HEK293T (cell line): Measurements from ENCODE around the gene PDE7B.

Source experiments
- CTCF ChIA-PET: fragments of 350-600 bp; formaldehyde crosslinking; extraction: SDS; loops from one replicate; lab custom pipeline; 2021; ENCODE audit warnings: antibody characterized with exemption, inconsistent platforms; lab: Yijun Ruan, JAX
- POLR2A ChIA-PET: fragments of 350-600 bp; formaldehyde crosslinking; extraction: SDS; loops from one replicate; lab custom pipeline; 2020; ENCODE audit warnings: antibody characterized with exemption, inconsistent platforms; lab: Yijun Ruan, JAX
- DNase-seq: peaks from one replicate; pipeline ENCODE4 v3.0.0; 2012; ENCODE audit warnings: mixed read lengths; ENCODE audit errors: extremely low spot score
- ARNT ChIP-seq: fragments of 450-650 bp; IDR thresholded peaks from 2 replicates; pipeline ENCODE4 v1.6.1; 2017; ENCODE audit warnings: mild to moderate bottlenecking
- BHLHE40 ChIP-seq: fragments of 450-650 bp; IDR thresholded peaks from 2 replicates; pipeline ENCODE4 v1.6.1; 2016; ENCODE audit warnings: mild to moderate bottlenecking, moderate library complexity, borderline replicate concordance
- CTBP1 ChIP-seq: fragments of 450-650 bp; IDR thresholded peaks from 2 replicates; pipeline ENCODE4 v1.6.1; 2016; ENCODE audit warnings: borderline replicate concordance
- ELF4 ChIP-seq: fragments of 450-650 bp; IDR thresholded peaks from 2 replicates; pipeline ENCODE4 v1.6.1; 2017; ENCODE audit warnings: antibody characterized with exemption
- FOXA1 ChIP-seq: fragments of 450-650 bp; IDR thresholded peaks from 2 replicates; pipeline ENCODE4 v1.6.1; 2016; ENCODE audit warnings: mild to moderate bottlenecking
- FOXK2 ChIP-seq: fragments of 450-650 bp; IDR thresholded peaks from 2 replicates; pipeline ENCODE4 v1.6.1; 2016; ENCODE audit warnings: mild to moderate bottlenecking
- FOXM1 ChIP-seq: fragments of 450-650 bp; IDR thresholded peaks from 2 replicates; pipeline ENCODE4 v1.6.1; 2017; ENCODE audit warnings: mild to moderate bottlenecking, borderline replicate concordance
- HDGF ChIP-seq: fragments of 450-650 bp; IDR thresholded peaks from 2 replicates; pipeline ENCODE4 v1.6.1; 2017; ENCODE audit warnings: antibody characterized with exemption, borderline replicate concordance
- L3MBTL2 ChIP-seq: fragments of 450-650 bp; conservative IDR thresholded peaks from 2 replicates; pipeline ENCODE4 v1.6.1; 2016; ENCODE audit warnings: mild to moderate bottlenecking
- LEF1 ChIP-seq: fragments of 450-650 bp; IDR thresholded peaks from 2 replicates; pipeline ENCODE4 v1.6.1; 2017; ENCODE audit warnings: mild to moderate bottlenecking, borderline replicate concordance
- NFRKB ChIP-seq: fragments of 450-650 bp; IDR thresholded peaks from 2 replicates; pipeline ENCODE4 v1.6.1; 2016; ENCODE audit warnings: mild to moderate bottlenecking, moderate library complexity
- PKNOX1 ChIP-seq: fragments of 450-650 bp; IDR thresholded peaks from 2 replicates; pipeline ENCODE4 v1.6.1; 2016
- SP1 ChIP-seq: fragments of 450-650 bp; IDR thresholded peaks from 2 replicates; pipeline ENCODE4 v1.6.1; 2017
- SUZ12 ChIP-seq: fragments of 450-650 bp; IDR thresholded peaks from 2 replicates; pipeline ENCODE4 v1.6.1; 2016; ENCODE audit warnings: mild to moderate bottlenecking
- TARDBP ChIP-seq: fragments of 450-650 bp; IDR thresholded peaks from 2 replicates; pipeline ENCODE4 v1.6.1; 2016
- ZNF384 ChIP-seq: fragments of 450-650 bp; IDR thresholded peaks from 2 replicates; pipeline ENCODE4 v1.6.1; 2016

Gene PDE7B

GRCh38 chr6:135823851-135824250 is 27.6 kb upstream of the PDE7B start:
- no peak for DNase-seq
- POLR2A ChIA-PET: no interaction called here
- no peak for TF ChIP-seq SP1
- TF ChIP-seq ZNF384: no peak
- TF ChIP-seq FOXK2: no peak
- no peak for TF ChIP-seq SUZ12
- TF ChIP-seq ARNT: no peak
- no peak for TF ChIP-seq CTBP1
- no peak for TF ChIP-seq HDGF
- CTCF ChIA-PET: no interaction called here

GRCh38 chr6:135826236-135826804 is 25.2 kb upstream of the PDE7B start:
- ChIA-PET POLR2A (no interaction called here), CTCF (no interaction called here)
- TF ChIP-seq ELF4 (no peak), L3MBTL2 (no peak), ZNF384 (no peak), FOXM1 (no peak), FOXA1 (no peak), SP1 (no peak), FOXK2 (no peak), NFRKB (no peak), LEF1 (no peak), PKNOX1 (no peak), BHLHE40 (no peak), ARNT (no peak), CTBP1 (no peak), HDGF (no peak)
- no peak for DNase-seq

GRCh38 chr6:135828021-135828420 is 23.5 kb upstream of the PDE7B start:
- no peak for DNase-seq
- no peak for TF ChIP-seq ELF4
- TF ChIP-seq LEF1: no peak
- no peak for TF ChIP-seq FOXA1
- no peak for TF ChIP-seq BHLHE40
- no peak for TF ChIP-seq ZNF384
- TF ChIP-seq SP1: no peak
- no peak for TF ChIP-seq PKNOX1
- CTCF ChIA-PET: no interaction called here
- POLR2A ChIA-PET: no interaction called here

GRCh38 chr6:135830452-135830881 is 21.0 kb upstream of the PDE7B start:
- TF ChIP-seq HDGF: no peak
- no peak for TF ChIP-seq NFRKB
- CTCF ChIA-PET: interaction anchor here (1.6 kb wide), 1 partner anchor 79 kb away, joined by 4 read pairs; no protein-coding TSS in a partner anchor
- POLR2A ChIA-PET: no interaction called here
- no peak for DNase-seq

GRCh38 chr6:135831016-135831415 is 20.5 kb upstream of the PDE7B start:
- TF ChIP-seq BHLHE40 (no peak), CTBP1 (no peak), PKNOX1 (no peak), TARDBP (no peak), ARNT (no peak), L3MBTL2 (no peak), ZNF384 (no peak), NFRKB (no peak), FOXM1 (no peak), ELF4 (no peak), FOXA1 (no peak), FOXK2 (no peak), LEF1 (no peak), HDGF (no peak), SP1 (no peak), SUZ12 (no peak)
- POLR2A ChIA-PET: no interaction called here
- CTCF ChIA-PET: interaction anchor here (1.6 kb wide), 1 partner anchor 79 kb away, joined by 4 read pairs; no protein-coding TSS in a partner anchor
- DNase-seq: no peak

- POLR2A ChIA-PET: no interaction called here
Measured at GRCh38 chr6:135832166-135832565, 19.3 kb upstream of the PDE7B start.

More at GRCh38 chr6:135832166-135832565, 19.3 kb upstream of the PDE7B start:
- CTCF ChIA-PET: interaction anchor here (1.1 kb wide), 1 partner anchor 77 kb away, joined by 3 read pairs; no protein-coding TSS in a partner anchor
- TF ChIP-seq ZNF384: no peak
- TF ChIP-seq HDGF: no peak
- no peak for TF ChIP-seq FOXK2
- no peak for TF ChIP-seq BHLHE40
- TF ChIP-seq PKNOX1: no peak
- no peak for TF ChIP-seq L3MBTL2
- TF ChIP-seq FOXA1: no peak
- no peak for DNase-seq
